Urothelium cell line (cell line): Measurements from ENCODE around the gene GPRC6A.
A peak's percentile ranks its signal among the peaks of the same experiment; 100 is the strongest.
"Not testable (repeated sequence)": the region's sequence is repeated elsewhere in the genome, so short reads cannot be mapped to it uniquely, and the experiment has no call there.

Source experiments
- DNase-seq: peaks from one replicate; pipeline ENCODE4 v3.0.0; 2011; ENCODE audit warnings: low spot score, mixed read lengths
- FAIRE-seq: peaks from 2 replicates; lab custom pipeline; 2011; peaks lifted over from hg19 to GRCh38; lab: Jason Lieb, UNC

GPRC6A gene

DNA sequence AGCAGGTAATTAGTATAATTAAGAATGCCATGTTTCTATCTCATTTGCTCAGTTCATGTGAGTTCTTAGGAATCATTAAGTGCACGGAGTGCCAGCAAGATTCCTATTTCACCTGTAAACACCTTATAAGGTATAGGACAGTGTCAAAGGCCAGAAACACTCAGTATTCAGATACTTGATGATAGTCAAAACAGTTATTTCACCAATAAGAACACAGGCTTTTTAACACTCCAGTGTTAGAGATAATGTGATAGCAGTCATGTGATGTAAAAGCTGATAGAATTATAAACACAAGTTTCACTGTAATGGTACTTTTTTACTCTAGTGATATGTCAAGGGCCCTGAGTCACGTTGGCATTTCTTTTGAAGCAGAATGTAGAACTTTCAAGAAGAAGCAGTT is at the start of gene GPRC6A:
Gene GPRC6A, minus strand, starts transcription at position 101 of the 400 bp plus-strand sequence. Its CDS starts 70 bp downstream, at position 31.
- DNase-seq (no peak), FAIRE-seq (no peak)

DNA sequence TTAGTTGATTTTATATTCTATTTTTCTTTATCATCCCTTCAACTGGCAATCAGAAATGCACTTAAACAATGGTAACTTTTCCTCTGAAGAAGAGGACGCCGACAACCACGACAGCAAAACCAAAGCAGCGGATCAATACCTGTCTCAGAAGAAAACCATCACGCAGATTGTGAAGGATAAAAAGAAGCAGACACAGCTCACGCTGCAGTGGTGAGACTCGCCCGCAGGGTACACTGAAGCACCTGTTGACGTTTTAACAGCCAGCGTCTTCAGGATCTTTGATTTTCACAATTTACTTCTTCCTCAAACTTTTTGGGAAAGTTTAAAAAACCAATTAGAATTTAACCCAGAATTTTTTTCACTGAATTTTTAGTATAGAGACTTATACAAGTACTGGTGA is 48.9 kb upstream of the GPRC6A start:
- DNase-seq = no peak
- FAIRE-seq = no peak

- DNase-seq (peak; percentile 40), FAIRE-seq (no peak)
Measured at GRCh38 chr6:116876635-116877611, 48.0 kb upstream of the GPRC6A start, which contains the start of gene RFX6. RFX6 (plus strand) TSS chr6:116877242; CDS start chr6:116877276, 34 bp downstream.

GRCh38 chr6:116876107-116876506 is 47.2 kb upstream of the GPRC6A start:
- FAIRE-seq = no peak
- no peak for DNase-seq

GRCh38 chr6:116872771-116873170 is 43.9 kb upstream of the GPRC6A start:
- FAIRE-seq = no peak
- DNase-seq = no peak

DNA sequence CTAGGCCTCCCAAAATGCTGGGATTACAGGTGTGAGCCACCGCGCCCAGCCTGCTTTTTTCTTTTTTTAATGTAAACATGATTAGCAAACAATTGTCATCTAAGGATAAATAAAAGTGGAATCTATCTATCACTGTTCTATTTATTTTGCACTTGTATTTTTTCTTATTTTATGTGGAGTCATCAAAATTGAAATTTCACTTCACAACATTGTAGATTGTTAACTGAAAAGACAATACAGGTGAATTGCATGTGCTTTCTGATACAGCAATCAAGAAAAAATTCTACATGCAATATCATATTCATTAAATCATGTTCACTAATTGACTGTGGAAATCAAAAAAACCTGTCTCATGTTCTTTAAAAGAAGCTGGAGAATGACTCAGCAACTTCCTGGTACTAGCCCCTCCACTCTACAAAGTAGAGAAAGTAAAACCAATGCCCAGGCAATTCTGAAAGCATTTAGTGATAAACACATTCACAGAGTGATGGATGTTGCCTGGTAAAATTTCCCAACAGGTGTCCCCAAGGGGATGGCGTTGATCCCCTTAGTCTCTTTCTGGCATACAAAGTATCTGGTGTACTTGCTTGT is 37.5 kb upstream of the GPRC6A start:
- DNase-seq (no peak), FAIRE-seq (no peak)

- no peak for FAIRE-seq
- no peak for DNase-seq
Measured at GRCh38 chr6:116859264-116859663, 30.4 kb upstream of the GPRC6A start.

DNA sequence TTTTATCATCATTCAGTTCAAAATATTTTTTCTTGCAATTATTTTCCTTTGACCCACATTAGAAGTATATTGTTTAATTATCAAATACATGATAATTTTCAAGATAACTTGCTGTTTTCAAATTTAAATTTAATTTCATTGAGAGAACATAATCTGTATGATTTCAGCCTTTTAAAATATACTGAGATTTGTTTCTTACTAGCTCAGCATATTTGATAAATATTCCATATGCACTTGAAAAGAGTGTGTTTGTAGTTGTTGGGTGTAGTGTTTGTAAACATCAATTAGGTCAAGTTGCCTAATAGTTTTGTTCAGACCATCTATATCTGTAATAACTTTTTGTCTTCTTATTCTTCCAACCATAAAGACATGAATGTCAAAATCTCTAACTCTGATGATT is 29.2 kb upstream of the GPRC6A start:
- FAIRE-seq = no peak
- DNase-seq = no peak

- FAIRE-seq = no peak
- peak; percentile 8 for DNase-seq
Measured at GRCh38 chr6:116847227-116847626, 18.3 kb upstream of the GPRC6A start.

- DNase-seq (no peak), FAIRE-seq (no peak)
Measured at GRCh38 chr6:116842459-116842858, 13.6 kb upstream of the GPRC6A start.

GRCh38 chr6:116840091-116840490 is 11.2 kb upstream of the GPRC6A start:
- DNase-seq (peak; percentile 28), FAIRE-seq (no peak)

- DNase-seq = no peak
- no peak for FAIRE-seq
Measured at GRCh38 chr6:116836606-116837342, 7.9 kb upstream of the GPRC6A start.

- DNase-seq, FAIRE-seq: not testable (repeated sequence)
Measured at GRCh38 chr6:116834526-116834925, 5.6 kb upstream of the GPRC6A start.

DNA sequence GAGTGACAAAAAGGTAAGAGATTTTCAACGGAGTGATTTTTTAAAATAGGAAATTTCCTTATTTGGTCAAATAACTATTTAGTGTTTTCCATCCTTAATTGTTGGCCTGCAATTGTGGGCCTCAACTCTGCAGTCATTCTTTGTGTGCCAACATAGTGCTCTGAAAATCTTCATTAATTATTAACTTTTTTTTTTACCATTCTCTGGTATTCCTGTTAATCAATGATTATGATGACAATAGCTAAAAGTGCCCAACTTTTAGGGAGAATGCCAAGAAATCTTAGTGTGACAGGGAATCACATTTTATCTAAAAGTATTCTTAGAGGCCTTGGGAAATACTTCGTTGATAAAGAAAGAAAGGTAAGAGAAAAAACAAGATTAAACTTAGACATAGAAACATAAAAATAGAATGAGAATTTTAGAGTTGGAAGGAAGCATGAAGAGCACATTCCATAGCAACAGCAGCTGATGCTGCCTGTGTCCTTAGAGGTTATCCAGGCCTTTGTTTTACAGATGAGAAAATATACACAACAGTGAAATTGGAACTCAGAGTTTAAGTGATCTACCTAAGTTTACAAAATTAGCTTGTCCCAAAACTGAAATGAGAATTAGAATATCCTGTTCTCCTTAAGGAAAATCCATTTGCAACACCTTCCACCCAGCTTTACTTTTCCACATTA is 1.2 kb downstream of the GPRC6A start:
- no peak for FAIRE-seq
- no peak for DNase-seq

GRCh38 chr6:116816336-116816735 is 12.5 kb downstream of the GPRC6A start:
- not testable (repeated sequence) for FAIRE-seq, DNase-seq

- FAIRE-seq = no peak
- no peak for DNase-seq
Measured at GRCh38 chr6:116812051-116812650, 16.7 kb downstream of the GPRC6A start.

GRCh38 chr6:116801971-116802370 is 26.9 kb downstream of the GPRC6A start:
- DNase-seq = no peak
- FAIRE-seq = no peak

GRCh38 chr6:116799945-116800344 is 28.9 kb downstream of the GPRC6A start:
- no peak for FAIRE-seq
- no peak for DNase-seq

GRCh38 chr6:116797585-116797984 is 31.3 kb downstream of the GPRC6A start:
- FAIRE-seq (no peak), DNase-seq (no peak)

DNA sequence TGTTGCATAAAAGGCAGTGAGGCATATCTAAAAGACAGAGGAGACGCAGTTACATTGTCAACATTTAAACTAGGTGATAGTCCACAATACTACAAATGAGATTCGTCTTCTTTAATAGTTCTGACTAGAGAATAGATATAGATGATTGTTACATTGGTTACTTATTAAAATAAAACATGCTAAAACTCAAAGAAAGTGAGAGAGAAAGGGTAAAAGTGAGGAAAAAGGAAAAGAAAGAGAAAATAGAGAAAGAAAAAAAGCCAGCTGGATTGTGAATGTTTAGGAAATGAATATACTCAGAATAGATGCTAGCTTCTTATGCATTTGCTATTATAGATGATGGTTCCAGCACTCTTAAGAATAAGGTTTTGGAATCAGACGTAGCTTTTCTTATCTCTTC is 35.7 kb downstream of the GPRC6A start:
- no peak for DNase-seq
- no peak for FAIRE-seq
